ENCODE results near the gene HAND1. TPM values are rescaled to one million over a fixed set of nuclear protein-coding genes. Genes with fewer than 3 reads are reported as not detected.

The HAND1 gene
- total RNA-seq, result 0.14 and 0.30 TPM in 2 replicates

GRCh38 chr5:154478224-154478565 is at the start of gene HAND1:
Gene HAND1, minus strand, starts transcription at chr5:154478227. Its CDS starts 219 bp downstream, at chr5:154478008.

GRCh38 chr5:154445422-154446194 is 32.4 kb downstream of the HAND1 start, which contains the start of gene SAP30L:
Gene SAP30L, plus strand, starts transcription at chr5:154445997. Its CDS starts 608 bp downstream, at chr5:154446605.

Other genes starting within 250 kb of the HAND1 start
- gene SAP30L, start 32.2 kb downstream of the HAND1 start, total RNA-seq, result 14.8 and 15.8 TPM in 2 replicates